Prostate gland (tissue), 2 donors: ENCODE measurements around the gene CHKA.

Source experiments
- CTCF ChIP-seq, 4 experiments: fragments of 200-600 bp in 2 of 4; fragments of 450-650 bp in 2 of 4; sonication (generic) in 2 of 4; IDR thresholded peaks; 1 replicate in 3 of 4; 2 replicates in 1 of 4; pipeline ENCODE4 v1.5.1; 2016 to 2019; ENCODE audit warnings: antibody characterized with exemption in 4 of 4, mild to moderate bottlenecking in 2 of 4, moderate library complexity in 2 of 4
- POLR2A ChIP-seq: fragments of 450-650 bp; IDR thresholded peaks from one replicate; pipeline ENCODE4 v1.6.1; 2016; ENCODE audit warnings: antibody characterized with exemption, mild to moderate bottlenecking
- POLR2AphosphoS5 ChIP-seq: sonication (generic); formaldehyde crosslinking; IDR thresholded peaks from one replicate; pipeline ENCODE4 v1.6.1; 2017; ENCODE audit warnings: antibody characterized with exemption

GRCh38 chr11:68048681-68049508, 72.3 kb downstream of the CHKA start:
- TF ChIP-seq POLR2A (no peak), POLR2AphosphoS5 (no peak), CTCF (IDR thresholded peaks at IDR 0.05) (no peak)
